Measurements from ENCODE around the gene ATRNL1.

Gene ATRNL1

GRCh38 chr10:115760131-115760530, 667.0 kb downstream of the ATRNL1 start:
- no peak for DNase-seq (ENCODE audit: low spot score in 2 of 2)
- Histone ChIP-seq H3K4me1 (no peaks in the 10 kb centered on the region), H3K4me3 (no peak overlapping the region), H3K36me3 (replicated peaks) (no peaks in the 10 kb centered on the region), H3K27me3 (ENCODE audit: low read depth) (no peaks in the 10 kb centered on the region), H3K9me3 (no peaks in the 10 kb centered on the region)
- in situ Hi-C loops (cut with MboI; ENCODE audit: low sequenced_read_pairs), result no loop called here

- Histone ChIP-seq H3K36me3 (replicated peaks) (no peaks in the 10 kb centered on the region), H3K4me1 (no peaks in the 10 kb centered on the region), H3K4me3 (no peak overlapping the region), H3K27me3 (ENCODE audit: low read depth) (peaks cover 4% of the 10 kb centered on the region; the same call in 1 of the 2 replicates), H3K9me3 (no peaks in the 10 kb centered on the region)
- in situ Hi-C loops (cut with MboI; ENCODE audit: low sequenced_read_pairs), result no loop called here
- DNase-seq (ENCODE audit: low spot score in 2 of 2), result no peak
These were observed 668.0 kb downstream of the ATRNL1 start for GRCh38 chr10:115761166-115761565.

GRCh38 chr10:115762029-115762428, 668.9 kb downstream of the ATRNL1 start:
- no peak overlapping the region for H3K4me3 ChIP-seq
- in situ Hi-C loops (cut with MboI; ENCODE audit: low sequenced_read_pairs), result no loop called here
- H3K9me3 ChIP-seq, result no peaks in the 10 kb centered on the region
- H3K27me3 ChIP-seq (ENCODE audit: low read depth), result peaks cover 5% of the 10 kb centered on the region; the same call in 1 of the 2 replicates
- DNase-seq (ENCODE audit: low spot score in 2 of 2), result no peak
- H3K4me1 ChIP-seq, result no peaks in the 10 kb centered on the region
- H3K36me3 ChIP-seq (replicated peaks), result no peaks in the 10 kb centered on the region

GRCh38 chr10:115771755-115772154, 678.6 kb downstream of the ATRNL1 start:
- in situ Hi-C loops (cut with MboI; ENCODE audit: low sequenced_read_pairs), result no loop called here
- H3K4me1 ChIP-seq, result no peaks in the 10 kb centered on the region
- DNase-seq (ENCODE audit: low spot score in 2 of 2), result no peak
- H3K27me3 ChIP-seq (ENCODE audit: low read depth), result no peaks in the 10 kb centered on the region
- H3K4me3 ChIP-seq, result no peak overlapping the region
- no peaks in the 10 kb centered on the region for H3K36me3 ChIP-seq (replicated peaks)
- H3K9me3 ChIP-seq, result no peaks in the 10 kb centered on the region

GRCh38 chr10:115772606-115773005, 679.4 kb downstream of the ATRNL1 start:
- Histone ChIP-seq H3K9me3 (no peaks in the 10 kb centered on the region), H3K27me3 (ENCODE audit: low read depth) (no peaks in the 10 kb centered on the region), H3K4me3 (no peak overlapping the region), H3K36me3 (replicated peaks) (no peaks in the 10 kb centered on the region), H3K4me1 (no peaks in the 10 kb centered on the region)
- in situ Hi-C loops (cut with MboI; ENCODE audit: low sequenced_read_pairs), result no loop called here
- DNase-seq (ENCODE audit: low spot score in 2 of 2), result no peak

- no peaks in the 10 kb centered on the region for H3K36me3 ChIP-seq (replicated peaks)
- no peak overlapping the region for H3K4me3 ChIP-seq
- in situ Hi-C loops (cut with MboI; ENCODE audit: low sequenced_read_pairs), result no loop called here
- no peak for DNase-seq (ENCODE audit: low spot score in 2 of 2)
- no peaks in the 10 kb centered on the region for H3K27me3 ChIP-seq (ENCODE audit: low read depth)
- no peaks in the 10 kb centered on the region for H3K4me1 ChIP-seq
- no peaks in the 10 kb centered on the region for H3K9me3 ChIP-seq
These were observed 680.7 kb downstream of the ATRNL1 start for GRCh38 chr10:115773832-115774231.

- H3K4me3 ChIP-seq, result no peak overlapping the region
- no peaks in the 10 kb centered on the region for H3K36me3 ChIP-seq (replicated peaks)
- in situ Hi-C loops (cut with MboI; ENCODE audit: low sequenced_read_pairs), result no loop called here
- H3K4me1 ChIP-seq, result no peaks in the 10 kb centered on the region
- H3K27me3 ChIP-seq (ENCODE audit: low read depth), result no peaks in the 10 kb centered on the region
- no peaks in the 10 kb centered on the region for H3K9me3 ChIP-seq
- no peak for DNase-seq (ENCODE audit: low spot score in 2 of 2)
These were observed 681.6 kb downstream of the ATRNL1 start for GRCh38 chr10:115774721-115775120.

GRCh38 chr10:115777646-115778045, 684.5 kb downstream of the ATRNL1 start:
- H3K9me3 ChIP-seq, result no peaks in the 10 kb centered on the region
- in situ Hi-C loops (cut with MboI; ENCODE audit: low sequenced_read_pairs), result no loop called here
- DNase-seq (ENCODE audit: low spot score in 2 of 2), result no peak
- H3K27me3 ChIP-seq (ENCODE audit: low read depth), result peaks cover 4% of the 10 kb centered on the region
- no peak overlapping the region for H3K4me3 ChIP-seq
- H3K36me3 ChIP-seq (replicated peaks), result no peaks in the 10 kb centered on the region
- H3K4me1 ChIP-seq, result no peaks in the 10 kb centered on the region

GRCh38 chr10:115790220-115790619, 697.1 kb downstream of the ATRNL1 start:
- DNase-seq (ENCODE audit: low spot score in 2 of 2), result no peak
- Histone ChIP-seq H3K4me1 (no peaks in the 10 kb centered on the region), H3K36me3 (replicated peaks) (no peaks in the 10 kb centered on the region), H3K4me3 (no peak overlapping the region), H3K9me3 (no peaks in the 10 kb centered on the region), H3K27me3 (ENCODE audit: low read depth) (no peaks in the 10 kb centered on the region; the same call in 1 of the 2 replicates)
- in situ Hi-C loops (cut with MboI; ENCODE audit: low sequenced_read_pairs), result no loop called here

- H3K9me3 ChIP-seq, result no peaks in the 10 kb centered on the region
- in situ Hi-C loops (cut with MboI; ENCODE audit: low sequenced_read_pairs), result no loop called here
- H3K4me3 ChIP-seq, result no peak overlapping the region
- no peaks in the 10 kb centered on the region for H3K4me1 ChIP-seq
- no peak for DNase-seq (ENCODE audit: low spot score in 2 of 2)
- no peaks in the 10 kb centered on the region for H3K36me3 ChIP-seq (replicated peaks)
- no peaks in the 10 kb centered on the region; the same call in 1 of the 2 replicates for H3K27me3 ChIP-seq (ENCODE audit: low read depth)
These were observed 702.8 kb downstream of the ATRNL1 start for GRCh38 chr10:115795964-115796363.

GRCh38 chr10:115801457-115801856, 708.3 kb downstream of the ATRNL1 start:
- Histone ChIP-seq H3K27me3 (ENCODE audit: low read depth) (peaks cover 5% of the 10 kb centered on the region; the same call in 1 of the 2 replicates), H3K36me3 (replicated peaks) (no peaks in the 10 kb centered on the region), H3K9me3 (no peaks in the 10 kb centered on the region), H3K4me3 (no peak overlapping the region), H3K4me1 (no peaks in the 10 kb centered on the region)
- in situ Hi-C loops (cut with MboI; ENCODE audit: low sequenced_read_pairs), result no loop called here
- DNase-seq (ENCODE audit: low spot score in 2 of 2), result peak in 1 of 2 experiments; percentile 30

GRCh38 chr10:115801992-115802391, 708.8 kb downstream of the ATRNL1 start:
- Histone ChIP-seq H3K36me3 (replicated peaks) (no peaks in the 10 kb centered on the region), H3K4me3 (no peak overlapping the region), H3K4me1 (no peaks in the 10 kb centered on the region), H3K9me3 (no peaks in the 10 kb centered on the region), H3K27me3 (ENCODE audit: low read depth) (peaks cover 5% of the 10 kb centered on the region; the same call in 1 of the 2 replicates)
- DNase-seq (ENCODE audit: low spot score in 2 of 2), result no peak
- in situ Hi-C loops (cut with MboI; ENCODE audit: low sequenced_read_pairs), result no loop called here

- DNase-seq (ENCODE audit: low spot score in 2 of 2), result no peak
- H3K27me3 ChIP-seq (ENCODE audit: low read depth), result peaks cover 5% of the 10 kb centered on the region; the same call in 1 of the 2 replicates
- no peaks in the 10 kb centered on the region for H3K4me1 ChIP-seq
- H3K36me3 ChIP-seq (replicated peaks), result no peaks in the 10 kb centered on the region
- H3K4me3 ChIP-seq, result no peak overlapping the region
- H3K9me3 ChIP-seq, result no peaks in the 10 kb centered on the region
- in situ Hi-C loops (cut with MboI; ENCODE audit: low sequenced_read_pairs), result no loop called here
These were observed 709.7 kb downstream of the ATRNL1 start for GRCh38 chr10:115802911-115803310.

- Histone ChIP-seq H3K4me3 (no peak overlapping the region), H3K27me3 (ENCODE audit: low read depth) (peaks cover 3% of the 10 kb centered on the region; the same call in 1 of the 2 replicates), H3K9me3 (no peaks in the 10 kb centered on the region), H3K36me3 (replicated peaks) (no peaks in the 10 kb centered on the region), H3K4me1 (no peaks in the 10 kb centered on the region)
- DNase-seq (ENCODE audit: low spot score in 2 of 2), result no peak
- in situ Hi-C loops (cut with MboI; ENCODE audit: low sequenced_read_pairs), result no loop called here
These were observed 721.4 kb downstream of the ATRNL1 start for GRCh38 chr10:115814542-115814941.

- in situ Hi-C loops (cut with MboI; ENCODE audit: low sequenced_read_pairs), result no loop called here
These were observed 724.8 kb downstream of the ATRNL1 start for GRCh38 chr10:115818012-115818411.

More at GRCh38 chr10:115818012-115818411, 724.8 kb downstream of the ATRNL1 start:
- Histone ChIP-seq H3K4me1 (no peaks in the 10 kb centered on the region), H3K36me3 (replicated peaks) (no peaks in the 10 kb centered on the region), H3K27me3 (ENCODE audit: low read depth) (peaks cover 3% of the 10 kb centered on the region; the same call in 1 of the 2 replicates), H3K4me3 (no peak overlapping the region), H3K9me3 (no peaks in the 10 kb centered on the region)
- no peak for DNase-seq (ENCODE audit: low spot score in 2 of 2)
